OCI-LY1 (cell line): ENCODE measurements around the gene ZXDC.

Source experiments
- H2AFZ ChIP-seq: fragments of 200-600 bp; sonication (generic), shearing (Covaris generic); 2 replicates; pipeline ENCODE4 v1.6.0; 2014; ENCODE audit warnings: antibody characterized with exemption, mild to moderate bottlenecking, low read length
- H3F3A ChIP-seq: fragments of 200-600 bp; sonication (generic), shearing (Covaris generic); 2 replicates; pipeline ENCODE4 v1.6.0; 2014; ENCODE audit warnings: mild to moderate bottlenecking, antibody characterized with exemption, low read length, moderate library complexity; ENCODE audit not compliant: insufficient read depth
- H3K27ac ChIP-seq: fragments of 200-600 bp; sonication (generic); 2 replicates; pipeline ENCODE4 v1.5.1; 2014; ENCODE audit warnings: low read length, mixed run types, mild to moderate bottlenecking, low read depth; ENCODE audit not compliant: poor library complexity, severe bottlenecking
- H3K27me3 ChIP-seq: fragments of 200-600 bp; sonication (generic); 2 replicates; pipeline ENCODE4 v1.6.0; 2014; ENCODE audit warnings: antibody characterized with exemption, mild to moderate bottlenecking, low read length, moderate library complexity; ENCODE audit not compliant: insufficient read depth
- H3K36me3 ChIP-seq: fragments of 200-600 bp; sonication (generic); 2 replicates; pipeline ENCODE4 v1.6.1; 2014; ENCODE audit warnings: mild to moderate bottlenecking, antibody characterized with exemption, low read length, moderate library complexity, mixed read lengths; ENCODE audit not compliant: insufficient read depth
- H3K4me1 ChIP-seq: fragments of 200-600 bp; sonication (generic); 2 replicates; pipeline ENCODE4 v1.5.1; 2014; ENCODE audit warnings: mild to moderate bottlenecking, low read length, moderate library complexity; ENCODE audit not compliant: insufficient read depth, severe bottlenecking
- H3K4me2 ChIP-seq: fragments of 200-600 bp; sonication (generic), shearing (Covaris generic); 2 replicates; pipeline ENCODE4 v1.6.1; 2014; ENCODE audit warnings: low read length
- H3K4me3 ChIP-seq: fragments of 200-600 bp; sonication (generic); 2 replicates; pipeline ENCODE4 v1.5.1; 2014; ENCODE audit warnings: low read length, low read depth, mild to moderate bottlenecking, mixed read lengths; ENCODE audit not compliant: poor library complexity, severe bottlenecking
- H3K79me2 ChIP-seq: fragments of 200-600 bp; shearing (Covaris generic); 2 replicates; pipeline ENCODE4 v1.6.1; 2016; ENCODE audit warnings: mixed run types, low read length, mixed read lengths; ENCODE audit not compliant: insufficient read depth
- H3K9ac ChIP-seq: fragments of 200-600 bp; sonication (generic), shearing (Covaris generic); 2 replicates; pipeline ENCODE4 v1.6.1; 2014; ENCODE audit warnings: mild to moderate bottlenecking, low read length, mixed read lengths
- H3K9me2 ChIP-seq: fragments of 200-600 bp; sonication (generic), shearing (Covaris generic); 2 replicates; pipeline ENCODE4 v1.6.1; 2014; ENCODE audit warnings: low read depth, mild to moderate bottlenecking, low read length, mixed read lengths
- H3K9me3 ChIP-seq: fragments of 200-600 bp; shearing (Covaris generic); 2 replicates; pipeline ENCODE4 v1.6.1; 2014; ENCODE audit warnings: low read length, mixed read lengths
- H4K20me1 ChIP-seq: fragments of 200-600 bp; sonication (generic), shearing (Covaris generic); 2 replicates; pipeline ENCODE4 v1.6.0; 2016; ENCODE audit warnings: mild to moderate bottlenecking, low read length; ENCODE audit not compliant: insufficient read depth
- EZH2 ChIP-seq: fragments of 200-600 bp; sonication (generic), shearing (Covaris generic); IDR thresholded peaks from 2 replicates; pipeline ENCODE4 v1.8.0; 2017; ENCODE audit warnings: borderline replicate concordance, mixed run types, mild to moderate bottlenecking, antibody characterized with exemption, low read length, moderate library complexity, mixed read lengths
- TF ChIP-seq, protein P1 (sequence below): fragments of 200-600 bp; sonication (generic), shearing (Covaris generic); IDR thresholded peaks from 2 replicates; pipeline ENCODE4 v1.5.1; 2017; ENCODE audit warnings: mild to moderate bottlenecking, antibody characterized with exemption, low read length, moderate library complexity, mixed read lengths

Gene ZXDC

GRCh38 chr3:126419151-126419703 is 56.5 kb downstream of the ZXDC start:
- H3K36me3 ChIP-seq = no peaks in the 10 kb centered on the region
- H3K27me3 ChIP-seq = no peaks in the 10 kb centered on the region
- no peaks in the 10 kb centered on the region for H4K20me1 ChIP-seq
- H2AFZ ChIP-seq = no peak overlapping the region
- no peak overlapping the region for H3K9ac ChIP-seq
- no peaks in the 10 kb centered on the region for H3K9me2 ChIP-seq
- no peaks in the 10 kb centered on the region for H3K4me1 ChIP-seq
- no peak overlapping the region for H3K27ac ChIP-seq
- no peaks in the 10 kb centered on the region for H3K79me2 ChIP-seq
- TF ChIP-seq, protein P1, sequence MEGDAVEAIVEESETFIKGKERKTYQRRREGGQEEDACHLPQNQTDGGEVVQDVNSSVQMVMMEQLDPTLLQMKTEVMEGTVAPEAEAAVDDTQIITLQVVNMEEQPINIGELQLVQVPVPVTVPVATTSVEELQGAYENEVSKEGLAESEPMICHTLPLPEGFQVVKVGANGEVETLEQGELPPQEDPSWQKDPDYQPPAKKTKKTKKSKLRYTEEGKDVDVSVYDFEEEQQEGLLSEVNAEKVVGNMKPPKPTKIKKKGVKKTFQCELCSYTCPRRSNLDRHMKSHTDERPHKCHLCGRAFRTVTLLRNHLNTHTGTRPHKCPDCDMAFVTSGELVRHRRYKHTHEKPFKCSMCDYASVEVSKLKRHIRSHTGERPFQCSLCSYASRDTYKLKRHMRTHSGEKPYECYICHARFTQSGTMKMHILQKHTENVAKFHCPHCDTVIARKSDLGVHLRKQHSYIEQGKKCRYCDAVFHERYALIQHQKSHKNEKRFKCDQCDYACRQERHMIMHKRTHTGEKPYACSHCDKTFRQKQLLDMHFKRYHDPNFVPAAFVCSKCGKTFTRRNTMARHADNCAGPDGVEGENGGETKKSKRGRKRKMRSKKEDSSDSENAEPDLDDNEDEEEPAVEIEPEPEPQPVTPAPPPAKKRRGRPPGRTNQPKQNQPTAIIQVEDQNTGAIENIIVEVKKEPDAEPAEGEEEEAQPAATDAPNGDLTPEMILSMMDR = no peak
- TF ChIP-seq EZH2 = no peak
- H3K4me3 ChIP-seq = no peak overlapping the region
- no peaks in the 10 kb centered on the region for H3K9me3 ChIP-seq
- no peak overlapping the region for H3K4me2 ChIP-seq
- no peaks in the 10 kb centered on the region for H3F3A ChIP-seq

- Histone ChIP-seq H3K27ac (no peak overlapping the region), H3K27me3 (no peaks in the 10 kb centered on the region), H3K9ac (no peak overlapping the region), H4K20me1 (no peaks in the 10 kb centered on the region), H3K9me2 (no peaks in the 10 kb centered on the region), H2AFZ (no peak overlapping the region), H3K9me3 (no peaks in the 10 kb centered on the region), H3K36me3 (no peaks in the 10 kb centered on the region), H3K4me2 (no peak overlapping the region), H3F3A (no peaks in the 10 kb centered on the region), H3K4me1 (no peaks in the 10 kb centered on the region), H3K4me3 (no peak overlapping the region), H3K79me2 (no peaks in the 10 kb centered on the region)
- TF ChIP-seq EZH2 = no peak
- TF ChIP-seq, protein P1 = no peak
Measured at GRCh38 chr3:126418661-126419131, 57.0 kb downstream of the ZXDC start.

GRCh38 chr3:126417981-126418530 is 57.6 kb downstream of the ZXDC start:
- H2AFZ ChIP-seq = no peak overlapping the region

More at GRCh38 chr3:126417981-126418530, 57.6 kb downstream of the ZXDC start:
- no peaks in the 10 kb centered on the region for H3K27me3 ChIP-seq
- no peaks in the 10 kb centered on the region for H3K4me1 ChIP-seq
- no peak overlapping the region for H3K9ac ChIP-seq
- no peaks in the 10 kb centered on the region for H3K9me3 ChIP-seq
- no peak overlapping the region for H3K4me3 ChIP-seq
- TF ChIP-seq, protein P1 = no peak
- TF ChIP-seq EZH2 = no peak
- H3K9me2 ChIP-seq = no peaks in the 10 kb centered on the region
- H3K36me3 ChIP-seq = no peaks in the 10 kb centered on the region
- no peak overlapping the region for H3K27ac ChIP-seq
- H3K4me2 ChIP-seq = no peak overlapping the region
- no peaks in the 10 kb centered on the region for H4K20me1 ChIP-seq
- H3K79me2 ChIP-seq = no peaks in the 10 kb centered on the region
- H3F3A ChIP-seq = no peaks in the 10 kb centered on the region
